Stimulated activated CD4-positive, alpha-beta T cell treated with anti-CD3 and anti-CD28 coated beads, Interleukin-1b, Interleukin-23, amount 100 ng/mL, for 24 hours (primary cell): ENCODE measurements around the gene SERPINE2.
A peak's percentile ranks its signal among the peaks of the same experiment; 100 is the strongest.

Experiments used
- DNase-seq, 4 experiments: peaks; one replicate each; pipeline ENCODE4 v3.0.0-alpha.2; 2020; ENCODE audit warnings: low read depth in 4 of 4, low spot score in 1 of 4

The SERPINE2 gene

GRCh38 chr2:224039080-224039769, at the start of gene SERPINE2:
SERPINE2 (minus strand) TSS chr2:224039286; CDS start chr2:224001900, 37,386 bp downstream.
- DNase-seq = peak in 3 of 4 experiments; percentile 22 to 51 (median 32)

GRCh38 chr2:224086226-224086914, 47.3 kb upstream of the SERPINE2 start:
- DNase-seq = no peak

- DNase-seq = no peak
These were observed 46.7 kb upstream of the SERPINE2 start for GRCh38 chr2:224085811-224086210.

- no peak for DNase-seq
These were observed 46.2 kb upstream of the SERPINE2 start for GRCh38 chr2:224085246-224085645.

- DNase-seq = no peak
These were observed 45.3 kb upstream of the SERPINE2 start for GRCh38 chr2:224084266-224084892.

GRCh38 chr2:224083638-224084037, 44.6 kb upstream of the SERPINE2 start:
- DNase-seq = no peak

GRCh38 chr2:224078656-224079055, 39.6 kb upstream of the SERPINE2 start:
- DNase-seq = no peak

GRCh38 chr2:224077773-224078507, 38.9 kb upstream of the SERPINE2 start:
- no peak for DNase-seq

- no peak for DNase-seq
These were observed 36.5 kb upstream of the SERPINE2 start for GRCh38 chr2:224075588-224075987.

- no peak for DNase-seq
These were observed 34.6 kb upstream of the SERPINE2 start for GRCh38 chr2:224073676-224074075.

- no peak for DNase-seq
These were observed 33.6 kb upstream of the SERPINE2 start for GRCh38 chr2:224072541-224073188.

GRCh38 chr2:224069172-224069571, 30.1 kb upstream of the SERPINE2 start:
- no peak for DNase-seq

GRCh38 chr2:224063298-224063648, 24.2 kb upstream of the SERPINE2 start:
- DNase-seq = no peak

- no peak for DNase-seq
These were observed 23.6 kb upstream of the SERPINE2 start for GRCh38 chr2:224062481-224063297.

GRCh38 chr2:224060783-224061482, 21.8 kb upstream of the SERPINE2 start:
- DNase-seq = no peak

GRCh38 chr2:224059178-224059577, 20.1 kb upstream of the SERPINE2 start:
- DNase-seq = no peak

- no peak for DNase-seq
These were observed 19.1 kb upstream of the SERPINE2 start for GRCh38 chr2:224058048-224058775.

GRCh38 chr2:224056889-224057288, 17.8 kb upstream of the SERPINE2 start:
- no peak for DNase-seq

- no peak for DNase-seq
These were observed 16.0 kb upstream of the SERPINE2 start for GRCh38 chr2:224055101-224055500.
